ENCODE data around the gene PLXNB2.

The PLXNB2 gene

DNA sequence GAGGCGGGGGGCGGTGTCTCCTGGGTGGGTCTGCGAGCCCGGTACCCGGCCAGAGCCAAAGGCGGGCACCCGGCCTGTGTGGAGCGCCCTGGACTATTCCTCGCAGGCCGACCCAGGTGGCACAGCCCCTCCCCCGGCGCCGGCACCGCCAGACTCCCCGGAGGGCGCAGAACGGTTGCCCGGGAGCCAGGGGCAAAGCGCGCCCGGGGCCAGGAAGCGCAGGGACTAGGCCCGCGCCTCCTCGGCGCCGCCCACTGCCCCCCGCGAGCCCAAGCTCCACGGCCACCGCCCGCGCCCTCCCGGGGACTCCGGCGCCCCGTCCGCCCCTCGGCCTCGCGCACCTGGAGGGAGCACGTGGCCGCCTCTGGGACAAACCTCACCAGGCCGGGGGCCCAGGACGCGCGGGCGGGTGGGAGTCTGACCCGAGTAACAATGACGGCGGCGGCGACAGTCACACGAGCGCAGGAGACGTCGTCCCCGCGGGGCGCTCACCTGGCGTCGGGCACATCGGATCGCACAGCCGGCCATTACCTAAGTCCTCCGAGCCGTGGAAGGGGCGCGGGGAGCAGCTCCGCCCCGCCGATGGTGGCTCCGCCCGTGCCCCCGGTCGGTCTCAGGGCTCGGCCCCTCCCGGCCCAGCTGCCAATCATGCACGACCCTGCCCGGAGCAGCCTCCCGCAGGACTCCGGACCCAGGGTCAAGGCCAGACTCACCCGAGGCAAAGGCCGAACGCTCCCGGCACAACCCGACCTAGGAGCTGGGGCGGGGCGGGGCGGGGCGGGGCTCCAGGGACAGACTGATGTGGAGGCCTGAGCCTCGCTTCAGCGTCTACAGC, 7.4 kb downstream of the PLXNB2 start:
- TF ChIP-seq GATA3 (IDR thresholded peaks at IDR 0.05; ENCODE audit: low read depth, low read length) (no peak), GATA2 (IDR thresholded peaks at IDR 0.05; ENCODE audit: low read depth, low read length) (no peak)

DNA sequence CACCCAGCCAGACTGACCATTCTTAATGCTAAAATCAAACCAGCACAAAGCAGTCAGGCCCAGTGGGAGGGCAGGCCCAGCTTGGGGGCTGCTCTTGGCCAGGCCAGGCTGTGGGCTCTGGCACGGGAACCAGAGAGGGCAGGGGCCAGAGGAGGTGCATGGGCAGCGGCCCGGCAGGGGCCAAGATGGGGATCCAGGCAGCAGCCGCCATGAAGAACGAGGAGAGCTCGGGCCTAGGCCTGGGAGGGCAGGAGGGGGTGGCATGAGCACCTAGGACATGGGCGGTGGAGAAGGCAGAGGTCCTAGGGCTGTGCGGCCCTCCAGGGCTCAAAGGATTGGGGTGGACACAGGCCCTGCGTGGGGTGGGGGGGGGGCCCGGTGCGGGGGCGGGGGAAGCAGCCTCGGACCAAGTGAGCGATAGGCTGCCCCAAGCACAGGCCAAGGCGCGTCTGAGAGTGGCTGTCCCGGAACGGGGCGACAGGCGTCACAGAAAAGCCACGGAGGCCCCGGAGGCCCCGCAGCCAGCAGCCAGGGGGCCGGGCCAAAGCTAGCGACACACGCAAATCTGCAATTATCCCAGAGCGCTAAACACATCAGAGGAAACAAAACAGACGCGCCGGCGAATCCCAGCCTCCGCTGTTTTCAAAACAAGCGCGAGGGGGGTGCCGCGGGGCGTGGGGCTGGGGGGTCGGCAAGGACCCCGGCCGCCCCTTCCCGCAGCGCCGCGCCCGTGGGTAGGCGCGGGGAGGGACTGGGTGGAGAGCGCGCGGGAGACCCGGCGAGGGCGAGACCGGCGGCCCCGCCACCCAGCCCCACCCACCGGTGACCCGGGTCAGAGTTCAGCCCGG, 8.3 kb downstream of the PLXNB2 start:
- TF ChIP-seq GATA3 (IDR thresholded peaks at IDR 0.05; ENCODE audit: low read depth, low read length) (no peak), GATA2 (IDR thresholded peaks at IDR 0.05; ENCODE audit: low read depth, low read length) (no peak)

DNA sequence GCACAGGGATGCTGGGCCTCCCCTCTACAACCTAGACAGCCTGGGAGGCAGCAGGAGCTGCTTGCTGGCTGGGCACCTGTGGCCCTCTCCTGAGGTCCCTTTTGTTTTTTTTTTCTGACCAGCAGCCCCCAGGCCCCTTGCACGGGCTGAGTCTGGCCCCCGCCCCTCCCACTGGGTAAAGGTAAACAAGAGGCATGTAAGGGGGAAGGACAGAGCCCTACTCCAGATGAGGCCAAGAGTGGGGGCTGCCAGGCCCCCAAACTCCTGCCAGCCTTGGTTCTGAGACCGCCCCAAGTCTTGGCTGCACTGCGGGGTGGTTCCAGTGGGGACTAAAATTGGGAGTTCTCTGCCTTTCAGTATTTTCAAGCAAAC, 9.2 kb downstream of the PLXNB2 start:
- TF ChIP-seq GATA3 (IDR thresholded peaks at IDR 0.05; ENCODE audit: low read depth, low read length) (no peak), GATA2 (IDR thresholded peaks at IDR 0.05; ENCODE audit: low read depth, low read length) (no peak)

DNA sequence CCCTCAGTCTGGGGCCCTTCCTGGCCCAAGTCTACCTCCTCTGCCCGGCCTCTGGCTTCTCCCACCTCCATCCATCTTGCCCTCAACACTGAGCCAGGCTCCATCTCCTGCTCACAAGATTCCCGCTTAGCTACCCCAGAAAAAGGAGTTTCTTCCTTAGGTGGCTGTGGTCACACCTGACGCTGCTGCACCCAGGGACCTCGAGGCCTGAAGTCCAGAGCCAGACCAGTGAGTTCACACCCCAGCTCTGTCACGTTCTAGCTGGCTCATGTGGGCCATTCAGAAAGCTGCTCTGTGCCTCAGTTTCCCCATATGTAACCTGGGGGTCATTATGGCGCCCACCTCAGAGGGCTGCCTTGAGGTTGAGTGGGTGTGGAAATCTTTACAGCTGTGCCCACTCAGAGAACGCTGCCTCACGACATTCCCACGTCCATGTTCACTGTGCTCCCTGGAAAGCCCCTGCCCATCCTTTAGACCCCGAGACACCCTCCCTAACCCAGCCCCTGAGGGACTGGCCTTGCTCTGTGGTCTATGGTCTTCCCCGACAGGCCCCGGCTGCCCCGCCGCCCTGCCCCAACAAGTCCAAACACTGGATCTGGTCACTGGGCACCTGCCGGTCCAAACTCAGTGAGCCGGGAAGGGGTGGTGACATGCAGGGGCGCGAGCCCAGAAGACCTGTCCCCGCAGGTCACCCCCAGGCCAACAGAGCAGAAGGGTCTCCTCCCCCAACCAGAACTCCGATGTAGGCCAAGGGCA, 9.8 kb downstream of the PLXNB2 start:
- no peak for TF ChIP-seq GATA3 (IDR thresholded peaks at IDR 0.05; ENCODE audit: low read depth, low read length)
- no peak for TF ChIP-seq GATA2 (IDR thresholded peaks at IDR 0.05; ENCODE audit: low read depth, low read length)

DNA sequence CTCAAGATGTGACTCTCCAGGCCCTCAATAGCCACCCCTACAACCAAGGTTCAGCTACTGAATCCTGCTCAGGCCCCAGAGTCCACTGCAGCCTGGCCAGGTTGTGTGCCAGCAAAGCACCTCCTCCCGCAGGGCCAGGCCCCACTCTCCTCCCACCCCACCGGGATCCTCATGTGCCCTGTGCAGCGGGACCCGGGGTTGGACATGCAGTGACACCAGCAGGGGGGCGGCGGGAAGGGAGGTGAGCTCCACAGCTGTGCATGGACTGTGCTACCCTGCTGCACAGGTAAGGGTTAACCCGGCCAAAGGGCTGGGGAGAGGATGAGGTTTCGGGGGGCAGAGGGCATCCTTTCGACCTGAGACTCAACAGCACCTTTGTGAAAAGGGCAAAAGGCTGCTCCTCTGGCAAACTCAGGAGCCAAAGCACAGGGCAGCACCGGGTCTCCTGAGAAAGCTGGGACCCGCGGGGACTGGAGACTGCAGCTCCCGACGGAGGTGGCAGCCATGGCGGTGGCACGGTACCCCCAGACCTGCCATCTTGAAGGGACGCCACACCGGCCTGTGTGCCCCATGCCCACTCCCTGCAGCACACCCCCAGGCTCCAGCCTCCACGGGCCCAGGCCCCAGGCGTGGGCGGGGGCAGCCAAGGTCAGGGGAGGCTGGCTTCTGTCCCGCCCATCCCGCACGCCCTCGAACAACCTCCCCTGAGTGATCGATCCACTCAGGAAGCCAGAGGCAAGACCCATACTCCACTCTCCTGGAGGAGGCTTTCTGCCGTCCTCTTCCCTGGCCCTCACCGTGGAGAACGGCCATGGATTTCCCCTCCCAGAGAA, 10.6 kb downstream of the PLXNB2 start:
- TF ChIP-seq GATA3 (IDR thresholded peaks at IDR 0.05; ENCODE audit: low read depth, low read length) (no peak), GATA2 (IDR thresholded peaks at IDR 0.05; ENCODE audit: low read depth, low read length) (no peak)

DNA sequence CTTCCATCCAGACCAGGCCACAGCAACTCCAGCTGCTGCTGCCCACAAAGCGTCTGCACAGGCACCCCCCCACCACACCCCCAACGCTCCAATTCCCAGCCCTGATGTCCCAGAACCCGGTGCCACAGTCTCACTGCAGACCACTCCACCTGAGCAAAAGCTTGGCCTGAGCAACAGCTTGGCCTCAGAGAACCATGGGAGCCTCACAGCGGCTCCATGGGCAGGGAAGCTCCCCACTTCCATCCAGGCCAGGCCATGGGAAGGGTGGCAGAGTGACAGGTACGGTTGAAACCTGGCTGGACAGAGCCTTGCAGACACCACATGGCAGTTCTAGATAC, 13.2 kb downstream of the PLXNB2 start:
- TF ChIP-seq GATA2 (IDR thresholded peaks at IDR 0.05; ENCODE audit: low read depth, low read length) (no peak), GATA3 (IDR thresholded peaks at IDR 0.05; ENCODE audit: low read depth, low read length) (no peak)

DNA sequence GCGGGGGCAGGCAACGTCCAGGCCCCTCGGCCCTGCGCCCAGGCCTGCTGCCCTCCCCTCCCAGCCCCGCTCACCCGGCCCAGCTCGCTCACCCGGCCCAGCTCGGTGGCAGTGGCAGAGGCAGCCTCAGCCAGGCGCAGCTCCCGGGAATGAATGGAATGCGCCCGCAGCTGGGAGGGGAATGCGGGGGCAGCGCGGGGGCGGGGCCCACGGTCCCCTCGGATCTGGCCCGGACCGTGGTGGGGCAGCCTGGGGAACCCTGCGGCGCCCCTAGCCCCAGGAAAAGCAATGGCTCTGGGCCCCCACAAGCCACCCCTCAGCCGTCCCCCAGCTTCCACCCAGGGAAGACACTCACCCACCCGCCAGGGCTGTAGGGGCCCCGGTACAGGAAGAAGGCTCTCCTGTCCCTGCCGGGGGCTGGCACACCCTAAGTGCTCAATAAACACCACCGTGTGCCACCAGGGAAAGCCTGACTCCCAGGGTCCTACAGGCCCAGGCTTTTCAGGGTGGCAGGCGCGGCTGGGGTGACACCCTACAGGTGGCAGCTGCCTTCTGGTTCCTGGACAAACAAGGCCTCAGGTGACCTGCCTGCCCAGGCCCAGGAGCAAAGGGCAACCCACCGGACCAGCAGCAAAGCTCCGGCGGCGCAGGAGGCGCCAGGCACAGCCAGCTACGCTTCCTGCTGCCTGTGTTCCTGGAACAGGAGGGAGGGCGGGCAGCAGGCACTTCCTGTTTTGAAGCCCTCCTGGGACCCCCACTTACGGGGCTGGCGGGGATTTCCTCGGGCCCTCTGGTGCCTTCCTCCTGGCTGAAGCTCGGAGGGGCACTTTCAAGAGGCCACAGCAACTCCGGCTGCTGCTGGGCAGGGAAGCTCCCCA, 13.8 kb downstream of the PLXNB2 start:
- no peak for TF ChIP-seq GATA2 (IDR thresholded peaks at IDR 0.05; ENCODE audit: low read depth, low read length)
- TF ChIP-seq GATA3 (IDR thresholded peaks at IDR 0.05; ENCODE audit: low read depth, low read length): no peak

DNA sequence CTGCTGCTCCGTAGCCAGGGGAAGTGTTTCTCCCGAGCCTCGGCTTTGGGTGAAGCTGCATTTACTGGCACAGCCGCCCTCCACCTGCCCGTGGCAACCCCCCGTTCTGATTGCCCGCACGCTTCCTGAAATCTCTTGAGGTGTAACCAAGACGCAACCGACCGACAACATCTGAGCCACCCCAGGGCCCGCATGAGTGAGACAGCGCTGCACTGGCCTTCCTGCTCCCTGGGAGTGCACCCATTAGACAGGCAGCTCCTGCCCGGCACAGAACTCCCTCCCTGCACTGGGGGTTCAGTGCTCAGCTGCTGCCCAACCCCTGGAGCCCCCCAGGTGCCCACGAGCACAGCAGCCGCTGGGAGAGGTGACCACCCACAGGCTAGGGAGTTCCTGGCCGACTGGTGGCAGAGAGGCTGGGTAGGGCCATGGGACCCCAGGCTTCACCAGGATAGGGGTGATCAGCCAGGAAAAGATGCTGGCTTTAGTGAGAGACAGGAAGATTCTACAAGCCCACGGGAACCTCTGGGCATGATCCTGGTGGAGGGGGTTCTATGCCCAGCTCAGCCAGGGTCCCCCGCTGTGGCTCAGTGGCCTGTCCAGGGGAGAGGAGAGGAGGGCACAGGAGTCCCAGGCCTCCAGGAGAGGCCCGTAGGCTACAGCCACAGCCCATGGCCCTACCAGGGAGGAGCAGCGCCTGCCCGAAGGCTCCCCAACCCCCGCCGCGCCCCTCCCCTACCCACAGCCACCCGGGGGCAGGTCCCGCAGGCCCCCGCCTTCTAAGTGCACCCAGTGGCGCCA, 14.6 kb downstream of the PLXNB2 start:
- TF ChIP-seq GATA3 (IDR thresholded peaks at IDR 0.05; ENCODE audit: low read depth, low read length) (no peak), GATA2 (IDR thresholded peaks at IDR 0.05; ENCODE audit: low read depth, low read length) (no peak)

DNA sequence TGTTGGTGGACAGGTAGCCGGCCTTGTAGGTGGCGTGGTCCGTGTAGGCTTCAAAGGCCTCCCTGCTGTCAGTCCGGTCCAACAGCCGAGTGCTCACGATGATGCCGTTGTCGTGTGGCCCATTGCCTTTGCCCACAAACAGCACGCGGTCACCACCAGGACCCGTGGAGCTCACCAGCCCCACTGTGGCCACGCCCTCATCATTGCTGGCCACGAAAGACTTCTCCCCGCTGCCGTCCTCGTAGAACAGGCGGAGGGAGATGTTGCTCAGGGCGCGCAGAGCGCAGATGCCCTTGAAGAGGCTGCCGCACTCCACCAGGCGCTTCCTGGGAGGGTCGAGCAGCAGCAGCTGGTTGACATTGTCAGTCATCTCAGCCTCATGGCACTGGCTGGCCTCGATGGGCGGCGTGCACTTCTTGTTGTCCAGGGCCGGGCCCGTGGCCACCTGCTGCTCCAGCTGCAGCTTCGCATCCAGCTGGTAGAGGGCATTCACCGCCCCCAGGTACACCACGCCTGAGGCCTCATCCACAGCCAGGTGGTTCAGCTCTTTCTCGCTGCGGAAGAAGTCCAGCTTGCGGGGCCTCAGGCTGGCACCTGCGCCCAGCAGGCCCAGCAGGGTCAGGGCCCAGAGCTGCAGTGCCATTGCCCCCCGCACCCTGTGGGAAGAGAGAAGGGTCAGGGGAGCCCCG, 17.4 kb downstream of the PLXNB2 start:
- no peak for TF ChIP-seq GATA2 (IDR thresholded peaks at IDR 0.05; ENCODE audit: low read depth, low read length)
- TF ChIP-seq GATA3 (IDR thresholded peaks at IDR 0.05; ENCODE audit: low read depth, low read length): no peak

DNA sequence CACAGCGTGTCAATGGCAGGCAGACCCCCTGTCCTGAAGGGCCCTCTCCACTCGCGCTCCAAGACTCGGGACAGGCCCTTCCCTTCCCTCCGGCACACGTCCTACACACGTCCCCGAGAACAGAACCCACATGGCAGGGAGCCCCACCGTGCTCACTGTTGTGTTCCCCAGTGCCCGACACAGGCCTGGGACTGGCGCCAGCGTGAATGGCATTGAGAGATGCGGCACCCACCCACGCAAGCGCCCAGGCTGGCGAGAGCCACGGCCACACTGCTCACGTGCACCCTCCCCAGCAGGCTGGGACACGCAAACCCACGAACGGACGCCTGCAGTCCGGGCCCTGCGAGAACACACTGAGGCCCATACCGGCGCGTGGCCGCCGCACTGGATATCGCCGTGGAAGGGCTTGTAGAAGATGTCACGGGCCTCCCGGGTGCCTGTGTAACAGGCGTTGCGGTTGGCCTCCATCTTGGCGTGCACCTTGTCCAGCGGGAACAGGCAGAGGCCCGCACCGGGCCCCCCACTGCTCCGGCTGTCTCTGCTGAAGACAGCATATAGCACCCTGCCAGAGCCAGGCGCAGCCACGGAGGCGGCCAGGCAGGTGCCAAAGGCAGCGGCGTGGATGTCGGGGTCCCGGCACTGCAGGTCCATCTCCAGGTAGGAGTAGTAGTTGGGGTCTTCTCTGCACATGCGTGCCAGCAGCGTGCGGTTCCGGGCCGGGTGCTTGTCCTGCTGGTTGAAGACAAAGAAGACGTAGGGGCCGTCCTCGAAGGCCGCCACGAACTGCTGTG, 18.1 kb downstream of the PLXNB2 start:
- no peak for TF ChIP-seq GATA3 (IDR thresholded peaks at IDR 0.05; ENCODE audit: low read depth, low read length)
- no peak for TF ChIP-seq GATA2 (IDR thresholded peaks at IDR 0.05; ENCODE audit: low read depth, low read length)

DNA sequence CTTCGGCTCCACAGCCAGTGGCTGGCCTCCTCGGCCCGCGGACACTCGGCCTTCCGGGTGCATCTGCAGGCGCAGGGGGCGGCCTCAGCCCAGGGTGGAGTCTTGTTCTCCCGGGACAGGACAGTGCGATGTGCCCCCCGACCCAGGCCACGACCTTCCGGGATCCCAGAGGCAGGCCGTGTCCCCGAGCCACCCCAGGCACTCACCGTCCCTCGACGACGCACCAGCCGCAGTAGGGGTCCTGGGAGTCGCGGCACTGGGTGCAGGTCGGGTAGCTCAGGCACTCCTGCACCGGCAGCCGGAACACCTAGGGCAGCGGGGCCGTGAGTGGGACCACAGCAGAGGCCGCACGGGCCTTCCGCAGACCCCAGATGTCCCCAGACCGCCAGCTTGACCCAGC, 19.7 kb downstream of the PLXNB2 start:
- TF ChIP-seq GATA2 (IDR thresholded peaks at IDR 0.05; ENCODE audit: low read depth, low read length) (no peak), GATA3 (IDR thresholded peaks at IDR 0.05; ENCODE audit: low read depth, low read length) (no peak)

All from SH-SY5Y (cell line).